ENCODE measurements around the gene PLXDC2. TPM values are rescaled to one million over a fixed set of nuclear protein-coding genes. Genes with fewer than 3 reads are reported as not detected.

PLXDC2 gene
- total and polyA plus RNA-seq, 10 donors = 1.8 to 50.4 (median 29.7) TPM

- H3K36me3 ChIP-seq = no peaks in the 10 kb centered on the region
- intact Hi-C loops (cut with DNase I; ENCODE audit: low total_unique reads) = no loop called here
- H3K27me3 ChIP-seq (replicated peaks in 1 of 7) = no peaks in the 10 kb centered on the region
- H3K9me3 ChIP-seq = no peaks in the 10 kb centered on the region
- TF ChIP-seq, protein P1, sequence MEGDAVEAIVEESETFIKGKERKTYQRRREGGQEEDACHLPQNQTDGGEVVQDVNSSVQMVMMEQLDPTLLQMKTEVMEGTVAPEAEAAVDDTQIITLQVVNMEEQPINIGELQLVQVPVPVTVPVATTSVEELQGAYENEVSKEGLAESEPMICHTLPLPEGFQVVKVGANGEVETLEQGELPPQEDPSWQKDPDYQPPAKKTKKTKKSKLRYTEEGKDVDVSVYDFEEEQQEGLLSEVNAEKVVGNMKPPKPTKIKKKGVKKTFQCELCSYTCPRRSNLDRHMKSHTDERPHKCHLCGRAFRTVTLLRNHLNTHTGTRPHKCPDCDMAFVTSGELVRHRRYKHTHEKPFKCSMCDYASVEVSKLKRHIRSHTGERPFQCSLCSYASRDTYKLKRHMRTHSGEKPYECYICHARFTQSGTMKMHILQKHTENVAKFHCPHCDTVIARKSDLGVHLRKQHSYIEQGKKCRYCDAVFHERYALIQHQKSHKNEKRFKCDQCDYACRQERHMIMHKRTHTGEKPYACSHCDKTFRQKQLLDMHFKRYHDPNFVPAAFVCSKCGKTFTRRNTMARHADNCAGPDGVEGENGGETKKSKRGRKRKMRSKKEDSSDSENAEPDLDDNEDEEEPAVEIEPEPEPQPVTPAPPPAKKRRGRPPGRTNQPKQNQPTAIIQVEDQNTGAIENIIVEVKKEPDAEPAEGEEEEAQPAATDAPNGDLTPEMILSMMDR (IDR thresholded peaks at IDR 0.05 in 8 of 11, conservative IDR thresholded peaks at IDR 0.05 in 3 of 11) = no peak
- TF ChIP-seq POLR2AphosphoS5 (IDR thresholded peaks at IDR 0.05) = no peak
- TF ChIP-seq POLR2A (IDR thresholded peaks at IDR 0.05) = no peak
- H3K27ac ChIP-seq = no peak overlapping the region
- DNase-seq = no peak
- H3K4me1 ChIP-seq = no peaks in the 10 kb centered on the region
- no peak overlapping the region for H3K4me3 ChIP-seq
Observed at GRCh38 chr10:20233423-20233822, 417.2 kb downstream of the PLXDC2 start.

GRCh38 chr10:20234579-20234978 is 418.3 kb downstream of the PLXDC2 start:
- H3K36me3 ChIP-seq = no peaks in the 10 kb centered on the region
- H3K27ac ChIP-seq = no peak overlapping the region
- no peak for TF ChIP-seq POLR2A (IDR thresholded peaks at IDR 0.05)
- no peak for TF ChIP-seq POLR2AphosphoS5 (IDR thresholded peaks at IDR 0.05)
- TF ChIP-seq, protein P1 (IDR thresholded peaks at IDR 0.05 in 8 of 11, conservative IDR thresholded peaks at IDR 0.05 in 3 of 11) = no peak
- H3K27me3 ChIP-seq (replicated peaks in 1 of 7) = no peaks in the 10 kb centered on the region
- WGBS, 5 donors = 89 to 95% (median 91%) methylated on average over 5 of the region's 5 CpGs
- intact Hi-C loops (cut with DNase I; ENCODE audit: low total_unique reads) = no loop called here
- no peaks in the 10 kb centered on the region for H3K4me1 ChIP-seq
- H3K4me3 ChIP-seq = no peak overlapping the region
- H3K9me3 ChIP-seq = no peaks in the 10 kb centered on the region
- DNase-seq = no peak

GRCh38 chr10:20237091-20237570 is 420.9 kb downstream of the PLXDC2 start:
- TF ChIP-seq POLR2A (IDR thresholded peaks at IDR 0.05) (no peak), POLR2AphosphoS5 (IDR thresholded peaks at IDR 0.05) (no peak)
- TF ChIP-seq, protein P1 (IDR thresholded peaks at IDR 0.05 in 8 of 11, conservative IDR thresholded peaks at IDR 0.05 in 3 of 11) = no peak
- no peak for DNase-seq
- Histone ChIP-seq H3K4me3 (no peak overlapping the region), H3K9me3 (no peaks in the 10 kb centered on the region), H3K4me1 (no peaks in the 10 kb centered on the region), H3K27ac (no peak overlapping the region), H3K27me3 (replicated peaks in 1 of 7) (no peaks in the 10 kb centered on the region), H3K36me3 (no peaks in the 10 kb centered on the region)
- intact Hi-C loops (cut with DNase I; ENCODE audit: low total_unique reads) = no loop called here
- WGBS, 5 donors = 90 to 99% (median 97%) methylated on average over 2 of the region's 2 CpGs

DNA sequence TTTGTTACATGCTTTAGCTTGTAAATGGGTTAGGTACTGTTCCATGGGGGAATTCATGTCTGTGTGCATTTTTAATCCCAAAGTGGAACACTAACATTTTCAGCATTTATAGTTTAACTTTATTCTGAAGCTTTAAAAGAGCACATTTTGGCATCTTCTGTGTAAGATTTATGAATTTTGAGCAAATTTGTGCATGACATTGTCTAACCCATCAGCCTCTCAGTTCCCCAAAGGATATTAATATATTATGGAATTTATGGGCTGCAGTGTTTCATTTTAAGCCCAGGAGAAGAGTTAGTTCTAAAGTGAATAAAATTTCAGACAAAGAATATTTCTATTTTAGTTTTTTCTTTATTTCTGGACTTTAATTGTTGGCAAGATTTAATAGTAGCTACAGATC is 421.4 kb downstream of the PLXDC2 start:
- Histone ChIP-seq H3K27me3 (replicated peaks in 1 of 7) (no peaks in the 10 kb centered on the region), H3K4me1 (no peaks in the 10 kb centered on the region), H3K36me3 (no peaks in the 10 kb centered on the region), H3K27ac (no peak overlapping the region), H3K9me3 (no peaks in the 10 kb centered on the region), H3K4me3 (no peak overlapping the region)
- TF ChIP-seq POLR2A (IDR thresholded peaks at IDR 0.05) (no peak), POLR2AphosphoS5 (IDR thresholded peaks at IDR 0.05) (no peak)
- TF ChIP-seq, protein P1 (IDR thresholded peaks at IDR 0.05 in 8 of 11, conservative IDR thresholded peaks at IDR 0.05 in 3 of 11) = no peak
- intact Hi-C loops (cut with DNase I; ENCODE audit: low total_unique reads) = no loop called here
- DNase-seq = no peak
